IgD-negative memory B cell (primary cell): ENCODE results near the gene FANCM. TPM values are rescaled to one million over a fixed set of nuclear protein-coding genes. Genes with fewer than 3 reads are reported as not detected.
A peak's percentile ranks its signal among the peaks of the same experiment; 100 is the strongest.
"Not testable (repeated sequence)": the region's sequence is repeated elsewhere in the genome, so short reads cannot be mapped to it uniquely, and the experiment has no call there.

Source experiments
- H3K27ac Mint-ChIP-seq, 3 donors: one replicate each; pipeline ENCODE4 v1.8.0; 2020 to 2022; ENCODE audit warnings: mild to moderate bottlenecking in 3 of 3, mixed read lengths in 3 of 3, moderate library complexity in 1 of 3
- H3K27me3 Mint-ChIP-seq: one replicate; pipeline ENCODE4 v1.8.0; 2021; ENCODE audit warnings: mixed read lengths
- H3K36me3 Mint-ChIP-seq: one replicate; pipeline ENCODE4 v1.8.0; 2020; ENCODE audit warnings: mild to moderate bottlenecking, mixed read lengths
- H3K4me1 Mint-ChIP-seq, 3 donors: one replicate each; pipeline ENCODE4 v1.8.0; 2020 to 2022; ENCODE audit warnings: mixed read lengths in 3 of 3, mild to moderate bottlenecking in 1 of 3
- H3K4me3 Mint-ChIP-seq, 4 donors: one replicate each; pipeline ENCODE4 v1.8.0; 2020 to 2022; ENCODE audit warnings: mild to moderate bottlenecking in 4 of 4, mixed read lengths in 4 of 4, moderate library complexity in 3 of 4
- H3K9me3 Mint-ChIP-seq, 3 donors: one replicate each; pipeline ENCODE4 v1.8.0; 2020 to 2021; ENCODE audit warnings: mixed read lengths in 3 of 3, mild to moderate bottlenecking in 1 of 3
- polyA plus RNA-seq: library from polyadenylated mRNA; unstranded; fragments of 300-500 nt; fragmentation: Illumina TruSeq; gene quantifications from one replicate; pipeline ENCODE4 v1.2.3, GENCODE V29; 2021

The FANCM gene
- polyA plus RNA-seq, 1 donor from 2014 or later: 8.0 TPM

DNA sequence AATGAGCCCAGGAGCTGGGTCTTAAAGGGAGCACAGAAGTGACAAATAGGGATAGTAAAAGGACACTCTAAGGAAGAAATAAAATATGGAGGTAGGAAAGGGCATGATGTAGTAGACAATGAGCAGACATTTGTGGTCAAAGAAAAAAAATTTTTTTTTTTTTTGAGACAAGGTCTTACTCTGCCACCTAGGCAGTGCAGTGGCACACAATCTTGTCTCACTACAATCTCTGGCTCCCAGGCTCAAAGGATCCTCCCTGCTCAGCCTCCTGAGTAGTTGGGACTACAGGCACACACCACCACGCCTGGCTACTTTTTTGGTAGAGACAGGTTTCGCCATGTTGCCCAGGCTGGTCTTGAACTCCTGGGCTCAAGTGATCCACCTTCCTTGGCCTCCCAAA lies 10.0 kb upstream of the FANCM start:
- Mint-ChIP-seq H3K9me3 (no peaks in the 10 kb centered on the region), H3K27me3 (no peaks in the 10 kb centered on the region), H3K36me3 (peaks cover 5% of the 10 kb centered on the region), H3K4me1 (peaks cover 3 to 9% (median 4%) of the 10 kb centered on the region in 3 donors), H3K27ac (no peak overlapping the region), H3K4me3 (no peak overlapping the region)

DNA sequence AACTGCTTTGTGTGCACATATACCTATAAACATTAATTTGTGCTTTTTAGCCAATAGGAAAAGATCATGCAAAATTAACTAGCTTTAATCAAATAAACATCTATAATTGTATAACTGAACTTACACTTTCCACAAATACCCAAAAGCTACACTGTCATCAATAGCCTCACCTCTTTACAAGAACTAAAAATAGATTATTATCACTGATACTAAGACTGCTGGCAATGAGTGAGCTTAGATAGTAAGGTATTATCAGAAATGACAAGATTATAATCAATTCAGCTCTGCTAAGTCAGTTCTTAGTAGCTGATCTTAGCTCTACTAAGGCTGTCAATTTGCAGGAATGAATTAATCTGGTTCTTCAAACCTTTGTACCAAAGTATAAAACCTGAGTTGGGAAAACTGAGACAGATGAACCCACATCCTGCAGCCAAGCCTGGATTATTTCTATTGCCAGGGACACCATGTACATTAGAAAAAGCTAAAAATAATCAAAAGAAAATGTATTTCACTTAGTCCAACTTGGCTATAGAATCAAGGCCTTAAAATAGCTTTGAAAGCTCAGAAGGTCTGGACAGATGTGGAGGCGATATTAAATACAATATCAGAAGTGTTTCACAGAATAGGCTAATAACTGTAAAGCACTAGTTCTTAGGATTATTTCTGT lies 6.6 kb upstream of the FANCM start:
- no peak overlapping the region for H3K27ac Mint-ChIP-seq
- no peak overlapping the region for H3K4me3 Mint-ChIP-seq
- peaks cover 11 to 21% (median 13%) of the 10 kb centered on the region in 3 donors for H3K4me1 Mint-ChIP-seq
- H3K27me3 Mint-ChIP-seq: no peaks in the 10 kb centered on the region
- H3K9me3 Mint-ChIP-seq: no peaks in the 10 kb centered on the region
- peaks cover 4% of the 10 kb centered on the region for H3K36me3 Mint-ChIP-seq

DNA sequence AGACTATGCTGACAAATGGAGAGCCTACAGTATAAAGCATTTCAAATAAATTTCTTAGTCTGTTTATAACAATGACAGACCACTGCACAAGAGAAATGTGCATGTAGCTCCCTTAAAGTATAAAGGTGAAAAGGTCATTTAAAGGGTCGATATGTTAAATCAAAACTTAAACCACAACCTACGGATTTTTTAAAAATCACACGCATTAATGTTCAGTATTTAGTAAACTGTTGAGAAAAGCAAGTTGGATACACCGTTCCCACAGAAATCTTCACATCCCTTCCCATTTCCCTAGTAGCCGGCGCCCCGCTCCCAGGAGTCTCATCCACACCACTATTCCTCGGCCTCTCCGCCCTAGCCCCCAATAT lies 2.1 kb upstream of the FANCM start:
- H3K27me3 Mint-ChIP-seq: no peaks in the 10 kb centered on the region
- no peaks in the 10 kb centered on the region for H3K9me3 Mint-ChIP-seq
- peaks cover 20 to 40% (median 29%) of the 10 kb centered on the region in 3 donors for H3K4me1 Mint-ChIP-seq
- H3K4me3 Mint-ChIP-seq: peak overlapping the region; percentile 97 to 100 (median 98)
- H3K36me3 Mint-ChIP-seq: no peaks in the 10 kb centered on the region
- H3K27ac Mint-ChIP-seq: peak overlapping the region; percentile 96 to 99 (median 98)

DNA sequence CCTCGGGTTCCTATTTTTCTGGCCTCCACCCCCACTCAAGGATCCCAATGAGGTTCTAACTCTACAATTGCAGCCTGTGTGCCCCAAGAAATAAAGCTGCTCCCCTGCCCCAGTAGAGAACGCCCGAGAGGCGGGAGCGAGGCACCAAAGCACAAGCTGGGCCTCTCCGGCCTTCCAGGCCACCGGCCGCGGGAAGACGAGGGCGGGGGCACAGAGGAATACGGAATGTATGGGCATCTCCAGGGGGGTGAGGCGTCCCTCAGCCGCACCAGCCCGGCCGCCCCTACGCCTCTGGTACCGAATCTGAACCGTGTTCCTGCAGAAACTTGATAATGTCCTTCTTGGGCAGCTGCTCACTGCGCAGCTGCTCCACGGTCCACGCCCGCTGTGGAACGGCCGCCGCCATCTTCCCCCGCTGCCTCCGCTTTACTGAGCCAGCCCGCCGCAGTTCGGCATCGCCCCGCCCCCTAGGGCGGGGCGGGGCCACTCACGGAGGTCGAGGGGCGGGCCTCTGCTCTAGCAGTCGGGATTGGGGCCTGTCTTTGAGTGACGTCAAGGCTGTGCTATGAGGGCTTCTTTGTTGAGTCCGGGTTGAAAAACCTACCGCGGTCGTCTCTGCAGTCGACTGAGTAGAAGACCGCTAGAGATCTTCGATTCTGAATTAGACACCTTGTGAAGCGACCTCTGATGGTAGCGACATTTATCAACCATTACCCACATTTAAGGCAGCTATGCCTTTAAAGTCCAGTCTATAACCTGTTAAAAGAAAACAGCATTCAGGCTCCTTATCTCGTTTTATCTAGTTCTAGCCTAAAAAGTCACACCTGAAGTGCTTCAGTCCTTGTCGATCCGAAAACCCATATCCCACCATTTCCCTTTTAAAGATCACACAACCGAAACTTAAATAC lies 1.4 kb upstream of the FANCM start, which contains the start of gene FKBP3:
Gene FKBP3 (minus strand): TSS at position 431 of the 908 bp plus-strand sequence. CDS start 25 bp downstream, at position 406.
- no peaks in the 10 kb centered on the region for H3K27me3 Mint-ChIP-seq
- H3K4me1 Mint-ChIP-seq: peaks cover 20 to 40% (median 32%) of the 10 kb centered on the region in 3 donors
- H3K36me3 Mint-ChIP-seq: no peaks in the 10 kb centered on the region
- H3K4me3 Mint-ChIP-seq: peak within 1 kb of the TSS; percentile 97 to 100 (median 98)
- peak within 1 kb of the TSS; percentile 96 to 99 (median 98) for H3K27ac Mint-ChIP-seq
- no peaks in the 10 kb centered on the region for H3K9me3 Mint-ChIP-seq

DNA sequence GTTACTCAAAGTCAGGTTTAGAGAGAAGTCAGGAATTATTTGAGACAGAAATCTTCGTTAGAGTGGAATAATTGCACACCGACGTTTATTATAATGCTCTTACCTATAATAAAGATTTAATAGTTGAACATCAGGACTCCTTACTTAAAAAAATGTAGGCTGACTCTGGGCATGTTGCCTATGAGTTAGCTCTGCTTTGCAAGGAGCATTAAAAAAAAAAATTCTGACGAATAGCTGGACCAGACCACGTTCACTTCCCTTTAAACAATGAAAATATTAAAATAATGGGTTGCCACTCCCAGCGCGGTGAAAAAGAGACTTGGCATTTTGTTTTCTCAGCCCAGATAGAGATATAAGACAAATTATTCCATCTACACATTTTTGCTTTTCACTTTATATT lies 574 bp upstream of the FANCM start:
- Mint-ChIP-seq H3K36me3 (no peaks in the 10 kb centered on the region), H3K27ac (peak overlapping the region; percentile 96 to 99 (median 98)), H3K4me3 (peak overlapping the region; percentile 97 to 100 (median 98)), H3K9me3 (no peaks in the 10 kb centered on the region), H3K27me3 (no peaks in the 10 kb centered on the region), H3K4me1 (peaks cover 20 to 42% (median 32%) of the 10 kb centered on the region in 3 donors)

DNA sequence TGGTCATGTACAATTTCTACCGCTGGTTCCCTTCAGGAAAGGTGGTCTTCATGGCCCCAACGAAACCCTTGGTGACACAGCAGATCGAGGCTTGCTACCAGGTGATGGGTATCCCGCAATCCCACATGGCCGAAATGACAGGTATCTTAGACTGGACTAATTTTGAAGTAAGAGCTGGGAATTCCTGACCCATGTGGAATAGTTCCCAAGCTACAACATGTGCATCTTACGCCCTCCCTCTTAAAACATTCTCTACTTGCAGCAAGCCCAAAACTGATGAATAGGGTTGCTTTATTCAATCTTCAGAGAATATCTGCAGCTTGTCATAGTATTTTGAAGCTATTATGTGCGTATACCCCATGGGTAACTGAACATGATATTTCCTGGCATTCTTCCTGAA lies 669 bp downstream of the FANCM start:
- Mint-ChIP-seq H3K36me3 (no peaks in the 10 kb centered on the region), H3K27me3 (no peaks in the 10 kb centered on the region), H3K4me1 (peaks cover 20 to 42% (median 34%) of the 10 kb centered on the region in 3 donors), H3K4me3 (peak overlapping the region; percentile 97 to 100 (median 98)), H3K27ac (peak overlapping the region; percentile 96 to 99 (median 98)), H3K9me3 (no peaks in the 10 kb centered on the region)

DNA sequence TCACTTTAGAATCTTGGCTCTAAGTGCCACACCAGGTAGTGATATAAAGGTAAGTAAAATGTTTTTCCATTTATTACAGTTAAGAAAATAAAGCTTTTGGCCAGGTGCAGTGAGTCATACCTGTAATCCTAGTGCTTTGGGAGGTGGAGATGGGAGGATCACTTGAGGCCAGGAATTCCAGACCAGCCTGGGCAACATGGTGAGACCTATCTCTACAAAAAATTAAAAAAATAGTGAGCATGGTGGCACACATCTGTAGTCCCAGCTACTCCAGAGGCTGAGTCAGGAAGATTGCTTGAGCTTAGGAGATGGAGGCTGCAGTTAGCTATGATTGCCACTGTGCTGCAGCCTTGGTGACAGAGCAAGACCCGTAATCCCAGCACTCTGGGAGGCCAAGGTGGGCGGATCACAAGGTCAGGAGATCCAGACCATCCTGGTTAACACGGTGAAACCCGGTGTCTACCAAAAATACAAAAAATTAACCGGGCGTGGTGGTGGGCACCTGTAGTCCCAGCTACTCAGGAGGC lies 5.0 kb downstream of the FANCM start:
- no peaks in the 10 kb centered on the region for H3K9me3 Mint-ChIP-seq
- H3K4me1 Mint-ChIP-seq: peaks cover 16 to 41% (median 36%) of the 10 kb centered on the region in 3 donors
- no peaks in the 10 kb centered on the region for H3K36me3 Mint-ChIP-seq
- H3K27me3 Mint-ChIP-seq: no peaks in the 10 kb centered on the region
- no peak overlapping the region for H3K27ac Mint-ChIP-seq
- H3K4me3 Mint-ChIP-seq: peak overlapping the region in 1 of 4 donors; percentile 23

DNA sequence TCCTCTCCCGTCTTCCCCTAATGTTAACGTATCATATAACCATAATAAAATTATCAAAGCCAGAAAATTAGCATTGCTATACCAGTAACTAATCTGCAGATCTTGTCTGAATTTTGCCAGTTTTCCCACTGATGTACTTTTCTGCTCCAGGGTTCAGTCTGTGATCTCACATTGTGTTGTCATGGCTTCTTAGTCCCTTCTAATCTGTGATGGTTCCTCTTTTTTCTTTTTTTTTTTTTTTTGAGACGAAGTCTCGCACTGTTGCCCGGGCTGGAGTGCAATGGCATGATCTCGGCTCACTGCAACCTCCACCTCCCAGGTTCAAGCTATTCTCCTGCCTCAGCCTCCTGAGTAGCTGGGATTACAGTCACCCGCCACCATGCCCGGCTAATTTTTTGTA lies 6.4 kb downstream of the FANCM start:
- not testable (repeated sequence) for H3K9me3 Mint-ChIP-seq, H3K36me3 Mint-ChIP-seq, H3K27me3 Mint-ChIP-seq
- H3K4me1 Mint-ChIP-seq: peaks cover 14 to 33% (median 28%) of the 10 kb centered on the region in 3 donors
- peak overlapping the region in 1 of 3 donors; percentile 52 for H3K27ac Mint-ChIP-seq
- H3K4me3 Mint-ChIP-seq: peak overlapping the region in 3 of 4 donors; percentile 25 to 73 (median 41)

DNA sequence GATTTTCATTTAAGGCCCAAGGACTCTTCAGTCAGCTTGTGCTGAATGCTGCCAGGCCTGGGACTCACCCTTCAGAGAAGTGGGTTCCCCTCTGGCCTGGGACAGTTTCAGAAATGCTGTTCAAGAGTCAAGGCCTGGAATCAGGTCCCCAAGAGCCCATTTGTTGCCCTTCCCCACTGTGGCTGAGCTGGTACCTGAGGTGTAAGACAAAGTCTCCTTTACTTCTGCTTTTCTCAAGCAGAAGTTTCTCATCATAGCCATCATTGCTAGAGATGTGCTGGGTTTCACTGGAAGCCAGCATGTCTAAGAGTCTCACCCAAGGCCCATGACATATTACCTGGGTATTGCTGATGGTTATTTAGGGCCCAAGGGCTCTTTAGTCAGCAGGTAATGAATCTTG lies 8.9 kb downstream of the FANCM start:
- H3K27me3 Mint-ChIP-seq: no peaks in the 10 kb centered on the region
- peaks cover 2% of the 10 kb centered on the region for H3K36me3 Mint-ChIP-seq
- no peak overlapping the region for H3K4me3 Mint-ChIP-seq
- peak overlapping the region in 1 of 3 donors; percentile 62 for H3K27ac Mint-ChIP-seq
- H3K4me1 Mint-ChIP-seq: peaks cover 5 to 21% (median 15%) of the 10 kb centered on the region in 3 donors
- no peaks in the 10 kb centered on the region for H3K9me3 Mint-ChIP-seq

DNA sequence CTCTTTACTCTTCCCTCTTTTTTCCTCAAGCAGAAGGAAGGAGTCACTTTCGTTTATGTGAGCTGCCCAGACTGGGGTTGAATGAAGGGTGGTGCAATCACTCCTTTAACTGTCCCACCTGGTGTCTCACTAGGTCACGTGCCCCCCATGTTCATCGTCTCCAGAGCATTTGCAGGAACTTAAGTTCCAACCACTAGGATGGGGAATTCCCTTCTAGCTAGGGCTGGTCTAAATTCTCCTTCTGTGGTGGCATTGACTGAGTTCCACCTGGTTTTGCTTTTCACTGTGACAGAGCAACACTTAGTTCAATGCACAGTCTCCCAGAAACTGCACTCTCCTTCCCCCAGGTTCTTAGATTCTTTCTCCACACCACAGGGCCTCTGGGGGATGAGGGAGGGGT lies 9.5 kb downstream of the FANCM start:
- H3K4me1 Mint-ChIP-seq: peaks cover 5 to 20% (median 14%) of the 10 kb centered on the region in 3 donors

DNA sequence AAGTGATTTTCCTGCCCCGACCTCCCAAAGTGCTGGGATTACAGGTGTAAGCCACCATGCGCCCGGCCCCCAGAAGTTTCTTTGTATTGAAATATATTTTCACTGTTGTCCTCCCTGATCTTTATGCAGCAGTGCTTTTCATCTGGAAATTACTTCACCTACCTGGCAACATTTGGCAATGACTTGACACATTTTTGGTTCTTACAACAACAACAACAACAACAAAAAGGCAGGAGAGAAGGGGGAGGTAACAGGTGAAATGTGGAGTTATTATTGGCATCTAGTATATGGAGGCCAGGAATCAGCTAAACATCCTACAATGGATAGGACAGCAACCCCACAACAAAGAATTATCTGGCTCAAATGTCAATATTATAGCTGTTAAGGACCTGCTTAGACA lies 13.9 kb downstream of the FANCM start:
- Mint-ChIP-seq H3K4me3 (no peak overlapping the region), H3K9me3 (no peaks in the 10 kb centered on the region), H3K27me3 (no peaks in the 10 kb centered on the region), H3K27ac (no peak overlapping the region), H3K4me1 (peaks cover 0 to 8% (median 4%) of the 10 kb centered on the region in 3 donors), H3K36me3 (peaks cover 2% of the 10 kb centered on the region)

More for the DNA sequence above, 9.5 kb downstream of the FANCM start:
- H3K36me3 Mint-ChIP-seq: peaks cover 2% of the 10 kb centered on the region
- no peak overlapping the region for H3K27ac Mint-ChIP-seq
- no peak overlapping the region for H3K4me3 Mint-ChIP-seq
- no peaks in the 10 kb centered on the region for H3K27me3 Mint-ChIP-seq
- no peaks in the 10 kb centered on the region for H3K9me3 Mint-ChIP-seq

DNA sequence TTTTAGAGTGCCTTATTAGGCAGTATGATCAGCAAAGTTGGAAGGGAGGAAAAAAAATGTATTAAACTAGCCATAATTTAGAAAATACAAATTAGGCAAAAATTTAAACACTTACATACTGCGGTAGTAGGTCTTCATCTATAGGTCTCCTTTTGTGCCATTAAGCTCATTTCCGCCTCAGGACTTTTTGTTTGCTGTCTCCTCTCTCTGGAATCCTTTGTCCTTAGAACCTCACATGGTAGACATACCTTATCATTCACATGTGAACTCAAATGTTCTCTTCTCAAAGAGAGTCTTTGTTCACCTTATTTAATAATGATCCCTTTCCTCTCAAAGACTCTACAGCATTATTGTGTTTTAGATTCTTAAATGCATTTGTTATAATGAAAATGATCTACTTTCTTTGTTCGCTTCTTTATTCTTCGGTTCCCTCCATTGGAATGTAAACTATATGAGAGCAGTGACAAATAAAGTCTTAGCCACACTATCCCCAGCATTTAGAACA lies 14.7 kb downstream of the FANCM start:
- Mint-ChIP-seq H3K27ac (no peak overlapping the region), H3K4me1 (peaks cover 0 to 2% (median 0%) of the 10 kb centered on the region in 3 donors), H3K36me3 (peaks cover 2% of the 10 kb centered on the region), H3K9me3 (no peaks in the 10 kb centered on the region), H3K4me3 (no peak overlapping the region), H3K27me3 (no peaks in the 10 kb centered on the region)

DNA sequence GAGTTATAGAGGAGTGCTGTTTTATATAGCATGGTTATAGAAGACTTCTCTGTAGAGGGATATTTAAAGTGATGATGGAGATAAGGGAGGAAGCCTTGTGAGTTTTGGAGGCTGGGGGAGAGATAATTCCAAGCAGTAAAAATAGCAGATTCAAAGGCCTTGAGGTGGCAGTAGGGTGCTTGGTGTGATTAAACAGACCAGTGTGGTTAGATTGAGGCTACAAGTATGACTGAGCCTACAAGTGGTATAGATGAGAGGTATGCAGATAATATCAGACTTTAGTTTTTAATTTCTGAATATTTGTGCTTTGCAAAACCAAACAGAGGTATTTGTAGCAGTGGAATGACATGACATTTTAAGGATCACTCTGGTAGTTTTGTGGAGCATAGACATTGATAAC lies 20.3 kb downstream of the FANCM start:
- Mint-ChIP-seq H3K27ac (no peak overlapping the region), H3K4me1 (no peaks in the 10 kb centered on the region), H3K9me3 (no peaks in the 10 kb centered on the region), H3K27me3 (no peaks in the 10 kb centered on the region), H3K36me3 (peaks cover 4% of the 10 kb centered on the region), H3K4me3 (peak overlapping the region in 1 of 4 donors; percentile 6)

DNA sequence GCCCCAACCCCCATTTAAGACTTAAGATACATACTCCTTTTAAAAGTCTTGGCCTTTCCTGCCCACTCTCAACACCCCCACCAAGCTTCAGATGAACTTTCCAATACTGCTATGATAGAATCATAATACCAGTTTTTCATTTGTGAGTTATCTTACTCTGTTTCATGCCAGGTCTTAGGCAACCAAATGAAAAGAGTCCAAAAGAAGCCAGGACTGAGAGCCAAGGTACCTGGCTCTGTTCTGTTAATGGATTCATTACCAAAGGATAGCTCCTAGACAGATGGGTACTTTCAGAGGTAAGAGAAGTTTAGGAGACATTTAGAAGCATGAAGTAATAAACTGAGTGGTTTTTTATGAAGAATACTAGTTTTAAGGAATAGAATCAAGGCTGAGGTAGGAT lies 34.2 kb downstream of the FANCM start:
- Mint-ChIP-seq H3K9me3 (no peaks in the 10 kb centered on the region), H3K27me3 (no peaks in the 10 kb centered on the region), H3K4me1 (no peaks in the 10 kb centered on the region), H3K27ac (peak overlapping the region in 1 of 3 donors; percentile 46), H3K36me3 (peaks cover 11% of the 10 kb centered on the region), H3K4me3 (no peak overlapping the region)

DNA sequence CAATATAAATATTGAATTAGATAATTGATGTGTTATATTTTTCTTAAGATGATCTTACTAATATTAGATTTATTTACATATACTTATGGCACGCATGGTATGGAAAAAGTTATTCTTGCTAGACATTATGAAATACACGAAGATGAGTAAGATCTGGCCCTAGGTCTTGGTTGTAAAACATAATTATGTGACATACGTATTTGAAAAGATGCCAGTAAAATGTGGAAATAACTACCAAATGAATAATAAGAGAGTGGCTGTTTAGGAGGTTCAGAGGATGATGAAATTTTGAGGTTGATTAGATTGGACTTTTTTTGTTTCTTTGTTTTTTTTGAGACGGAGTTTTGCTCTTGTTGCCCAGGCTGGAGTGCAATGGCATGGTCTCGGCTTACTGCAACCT lies 41.3 kb downstream of the FANCM start:
- Mint-ChIP-seq H3K27ac (no peak overlapping the region), H3K36me3 (peaks cover 3% of the 10 kb centered on the region), H3K27me3 (no peaks in the 10 kb centered on the region), H3K9me3 (no peaks in the 10 kb centered on the region), H3K4me3 (no peak overlapping the region), H3K4me1 (no peaks in the 10 kb centered on the region)
